BLaER1 treated with 17β-estradiol and CSF1 and Interleukin-3, amounts not matched to agents 10 nM and 100 nM (cell line): ENCODE results near the gene CASP3.
"Not testable (repeated sequence)": the region's sequence is repeated elsewhere in the genome, so short reads cannot be mapped to it uniquely, and the experiment has no call there.

Experiments
- H3K27ac ChIP-seq, 11 experiments: shearing (Covaris generic); formaldehyde crosslinking; 2 replicates each; pipeline ENCODE4 v1.8.1; 2022
- H3K27me3 ChIP-seq, 11 experiments: shearing (Covaris generic); formaldehyde crosslinking; 2 replicates each; pipeline ENCODE4 v1.8.1; 2022
- H3K36me3 ChIP-seq, 11 experiments: shearing (Covaris generic); formaldehyde crosslinking; 2 replicates each; pipeline ENCODE4 v1.8.1; 2022
- H3K4me1 ChIP-seq, 10 experiments: shearing (Covaris generic); formaldehyde crosslinking; 2 replicates each; pipeline ENCODE4 v1.8.1; 2022
- H3K4me2 ChIP-seq, 11 experiments: shearing (Covaris generic); formaldehyde crosslinking; 2 replicates each; pipeline ENCODE4 v1.8.1; 2022
- H3K4me3 ChIP-seq, 10 experiments: shearing (Covaris generic); formaldehyde crosslinking; 2 replicates each; pipeline ENCODE4 v1.8.1; 2022
- H3K9ac ChIP-seq, 11 experiments: shearing (Covaris generic); formaldehyde crosslinking; 2 replicates each; pipeline ENCODE4 v1.8.1; 2022
- H3K9me3 ChIP-seq, 11 experiments: shearing (Covaris generic); formaldehyde crosslinking; replicated peaks in 1 of 11; 2 replicates each; pipeline ENCODE4 v1.8.1; 2022
- H4K20me1 ChIP-seq, 11 experiments: shearing (Covaris generic); formaldehyde crosslinking; 2 replicates each; pipeline ENCODE4 v1.8.1; 2022
- Cebpa-rat ChIP-seq, 11 experiments: shearing (Covaris generic); IDR thresholded peaks; 2 replicates each; pipeline ENCODE4 v1.8.1; 2022

The CASP3 gene

DNA sequence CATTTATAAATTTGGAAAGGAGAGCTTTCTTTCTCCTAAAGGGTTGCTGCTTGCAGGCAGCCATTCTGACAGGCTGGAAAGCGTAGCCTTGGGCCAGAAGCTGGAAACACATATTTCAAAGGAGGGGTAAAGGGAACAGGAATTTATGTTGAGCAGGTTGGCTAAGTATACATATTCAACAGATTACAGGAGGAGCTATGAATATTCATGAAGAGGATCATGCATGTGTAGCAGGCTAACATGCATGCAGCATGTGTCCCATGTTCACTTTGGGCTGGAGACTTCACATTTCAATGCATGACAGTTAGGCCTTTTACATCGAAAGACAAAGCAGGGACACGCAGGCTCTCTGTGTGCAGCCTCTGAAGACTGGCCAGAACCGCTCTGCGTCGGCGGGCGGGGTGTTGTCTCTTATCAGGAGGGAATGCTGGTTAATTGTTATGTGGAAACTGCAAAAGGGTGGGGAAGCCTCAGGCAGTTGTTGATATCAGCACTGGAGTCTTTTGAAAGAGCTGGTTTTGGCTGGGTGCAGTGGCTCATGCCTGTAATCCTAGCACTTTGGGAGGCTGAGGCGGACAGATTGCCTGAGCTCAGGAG lies 31.5 kb downstream of the CASP3 start:
- Histone ChIP-seq H3K27me3 (no peaks in the 10 kb centered on the region), H3K36me3 (peaks cover 0 to 5% (median 0%) of the 10 kb centered on the region in 11 experiments; a peak in 2 of 22 replicates), H3K27ac (no peak overlapping the region), H3K9me3 (peaks cover 20 to 29% (median 26%) of the 10 kb centered on the region in 11 experiments), H3K4me2 (peak overlapping the region in 1 of 11 experiments; percentile 12; a peak in 2 of 22 replicates), H4K20me1 (no peaks in the 10 kb centered on the region), H3K4me1 (peaks cover 0 to 19% (median 0%) of the 10 kb centered on the region in 10 experiments; a peak in 3 of 20 replicates), H3K4me3 (no peak overlapping the region), H3K9ac (no peak overlapping the region)
- TF ChIP-seq Cebpa-rat (IDR thresholded peaks at IDR 0.05) = no peak

DNA sequence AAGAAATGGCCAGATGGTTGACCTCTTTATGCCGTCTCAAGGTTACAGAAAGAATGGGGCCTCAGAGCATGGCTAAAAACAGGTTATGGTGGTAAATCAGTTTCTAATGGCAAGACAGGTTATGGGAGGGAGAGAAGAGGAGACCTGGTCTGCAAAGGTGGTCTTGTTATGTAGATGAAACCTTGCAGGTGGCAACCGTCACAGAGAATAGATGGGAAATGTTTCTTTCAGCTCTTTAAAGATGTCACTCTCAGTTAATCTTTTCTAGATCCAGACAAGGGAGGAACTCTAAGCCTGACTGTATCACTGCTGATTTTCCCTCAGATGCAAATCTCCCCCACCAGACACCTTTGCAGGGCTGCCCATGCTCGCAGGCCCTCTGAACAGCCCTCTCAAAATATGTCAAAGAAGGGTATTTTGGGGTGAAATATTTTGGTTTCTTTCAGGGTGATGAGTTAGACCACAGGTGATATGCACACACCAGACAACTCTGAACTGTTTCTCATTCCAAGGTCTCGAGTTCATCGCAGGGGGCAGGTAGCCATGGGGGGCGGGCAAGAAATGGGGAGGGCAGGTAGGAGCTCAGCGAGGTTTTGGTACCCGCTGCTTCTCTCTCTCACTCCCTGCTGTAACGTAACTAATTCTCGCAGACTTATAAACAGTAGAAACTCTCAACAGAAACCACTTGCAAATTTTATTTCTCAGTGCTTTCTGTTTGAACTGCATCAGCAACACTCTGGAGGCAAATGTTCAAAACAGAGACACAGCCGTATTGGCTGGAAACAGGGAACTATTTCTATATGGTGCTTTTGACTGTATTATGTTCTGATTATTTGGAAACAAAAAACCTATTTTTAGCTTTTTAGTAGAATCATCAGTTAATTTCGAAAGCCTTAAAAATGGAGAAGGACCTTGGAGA lies 32.4 kb downstream of the CASP3 start:
- Histone ChIP-seq H3K4me1 (peaks cover 0 to 19% (median 0%) of the 10 kb centered on the region in 10 experiments; a peak in 3 of 20 replicates), H4K20me1 (no peaks in the 10 kb centered on the region), H3K4me3 (no peak overlapping the region), H3K4me2 (0 out of 22 replicates have a peak overlapping the region, but pooled peaks of 1 of the 11 experiments have one; percentile 12), H3K27ac (no peak overlapping the region), H3K9me3 (peaks cover 20 to 29% (median 26%) of the 10 kb centered on the region in 11 experiments), H3K27me3 (no peaks in the 10 kb centered on the region), H3K9ac (no peak overlapping the region), H3K36me3 (peaks cover 0 to 5% (median 0%) of the 10 kb centered on the region in 11 experiments; a peak in 2 of 22 replicates)
- no peak for TF ChIP-seq Cebpa-rat (IDR thresholded peaks at IDR 0.05)

DNA sequence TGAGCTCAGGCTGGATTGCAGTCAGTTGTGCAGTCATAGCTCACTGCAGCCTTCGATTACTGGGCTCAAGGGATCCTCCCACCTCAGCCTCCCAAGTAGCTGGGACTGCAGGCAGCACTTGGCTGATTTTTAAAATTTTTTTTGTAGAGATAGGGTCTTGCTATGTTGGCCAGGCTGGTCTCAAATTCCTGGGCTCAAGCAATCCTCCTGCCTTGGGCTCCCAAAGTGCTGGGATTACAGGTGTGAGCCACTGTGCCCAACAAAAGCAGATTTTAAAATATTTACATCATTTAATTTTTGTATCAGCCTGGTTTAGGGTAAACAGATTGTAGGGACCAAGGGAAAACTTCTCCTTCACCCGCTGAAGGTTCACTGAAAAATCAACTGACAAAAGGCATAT lies 33.1 kb downstream of the CASP3 start:
- H3K27ac ChIP-seq, H3K4me3 ChIP-seq, H3K9ac ChIP-seq, H3K36me3 ChIP-seq, H4K20me1 ChIP-seq, H3K27me3 ChIP-seq, H3K4me2 ChIP-seq: not testable (repeated sequence)
- Histone ChIP-seq H3K4me1 (peaks cover 0 to 19% (median 0%) of the 10 kb centered on the region in 10 experiments; a peak in 3 of 20 replicates), H3K9me3 (peaks cover 20 to 29% (median 26%) of the 10 kb centered on the region in 11 experiments)

GRCh38 chr4:184614509-184614908 lies 34.7 kb downstream of the CASP3 start:
- Histone ChIP-seq H3K27me3 (no peaks in the 10 kb centered on the region), H3K4me2 (no peak overlapping the region), H4K20me1 (no peaks in the 10 kb centered on the region), H3K4me1 (peaks cover 0 to 11% (median 0%) of the 10 kb centered on the region in 10 experiments; a peak in 3 of 20 replicates), H3K27ac (no peak overlapping the region), H3K4me3 (no peak overlapping the region), H3K9ac (no peak overlapping the region), H3K36me3 (peaks cover 0 to 5% (median 0%) of the 10 kb centered on the region in 11 experiments; a peak in 2 of 22 replicates), H3K9me3 (peaks cover 20 to 29% (median 26%) of the 10 kb centered on the region in 11 experiments)
- TF ChIP-seq Cebpa-rat (IDR thresholded peaks at IDR 0.05) = no peak

DNA sequence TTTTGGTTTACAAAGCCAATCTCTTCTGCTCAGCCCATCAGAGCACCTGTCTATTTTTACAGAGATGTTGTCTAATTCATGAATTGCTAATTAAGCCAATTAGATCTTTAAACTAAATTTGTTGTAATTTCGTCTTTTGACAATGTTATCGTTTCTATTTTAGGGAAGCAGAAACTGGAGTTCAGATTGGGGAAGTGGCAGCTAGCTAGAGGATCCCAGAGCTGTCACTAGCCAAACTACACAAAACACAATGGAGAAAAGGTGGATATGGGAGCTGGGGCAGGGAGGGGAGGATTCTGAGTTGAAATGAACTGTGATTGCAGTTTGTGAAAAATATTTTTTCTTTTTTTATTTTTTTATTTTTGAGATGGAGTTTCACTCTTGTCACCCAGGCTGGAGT lies 35.8 kb downstream of the CASP3 start:
- no peak for TF ChIP-seq Cebpa-rat (IDR thresholded peaks at IDR 0.05)
- H4K20me1 ChIP-seq = no peaks in the 10 kb centered on the region

DNA sequence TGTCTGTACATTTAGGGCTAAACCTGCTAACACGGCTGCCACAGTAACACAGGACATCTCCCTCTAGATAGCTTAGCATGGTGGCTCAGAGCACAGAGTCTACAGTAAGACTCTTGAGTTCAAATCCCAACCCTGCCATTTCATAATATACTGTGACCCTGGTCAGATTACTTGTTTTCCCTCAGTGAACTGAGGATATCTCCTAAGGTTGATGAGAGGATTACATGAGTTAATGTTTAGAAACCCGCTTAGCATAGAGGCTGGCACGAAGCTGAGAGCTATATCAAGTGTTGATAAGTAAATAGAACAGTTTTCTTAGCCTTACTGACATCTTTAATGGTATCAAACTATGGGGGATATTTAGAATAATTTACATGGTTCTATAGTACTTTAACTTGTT lies 37.2 kb downstream of the CASP3 start:
- Histone ChIP-seq H3K4me2 (no peak overlapping the region), H3K27ac (no peak overlapping the region), H3K4me1 (peaks cover 0 to 3% (median 0%) of the 10 kb centered on the region in 10 experiments; a peak in 1 of 20 replicates), H3K9ac (no peak overlapping the region), H4K20me1 (no peaks in the 10 kb centered on the region), H3K36me3 (peaks cover 0 to 5% (median 0%) of the 10 kb centered on the region in 11 experiments; a peak in 2 of 22 replicates), H3K9me3 (peaks cover 20 to 38% (median 26%) of the 10 kb centered on the region in 11 experiments), H3K4me3 (no peak overlapping the region), H3K27me3 (no peaks in the 10 kb centered on the region)
- no peak for TF ChIP-seq Cebpa-rat (IDR thresholded peaks at IDR 0.05)

More for the DNA sequence above, 35.8 kb downstream of the CASP3 start:
- H3K36me3 ChIP-seq = peaks cover 0 to 5% (median 0%) of the 10 kb centered on the region in 11 experiments; a peak in 2 of 22 replicates
- no peaks in the 10 kb centered on the region for H3K27me3 ChIP-seq
- peaks cover 20 to 29% (median 26%) of the 10 kb centered on the region in 11 experiments for H3K9me3 ChIP-seq
- H3K4me3 ChIP-seq = no peak overlapping the region
- peaks cover 0 to 11% (median 0%) of the 10 kb centered on the region in 10 experiments; a peak in 3 of 20 replicates for H3K4me1 ChIP-seq
- no peak overlapping the region for H3K27ac ChIP-seq
- H3K4me2 ChIP-seq = no peak overlapping the region
- no peak overlapping the region for H3K9ac ChIP-seq

DNA sequence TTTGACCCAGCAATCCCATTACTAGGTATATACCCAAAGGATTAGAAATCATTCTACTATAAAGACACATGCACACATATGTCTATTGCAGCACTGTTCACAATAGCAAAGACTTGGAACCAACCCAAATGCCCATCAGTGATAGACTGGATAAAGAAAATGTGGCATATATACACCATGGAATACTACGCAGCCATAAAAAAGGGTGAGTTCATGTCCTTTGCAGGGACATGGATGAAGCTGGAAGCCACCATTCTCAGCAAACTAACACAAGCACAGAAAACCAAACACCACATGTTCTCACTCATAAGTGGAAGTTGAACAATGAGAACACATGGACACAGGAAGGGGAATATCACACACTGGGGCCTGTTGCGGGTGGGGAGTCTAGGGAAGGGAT lies 41.8 kb downstream of the CASP3 start:
- not testable (repeated sequence) for H3K27me3 ChIP-seq, H3K36me3 ChIP-seq, H3K4me3 ChIP-seq, H3K27ac ChIP-seq, H3K4me1 ChIP-seq, H3K4me2 ChIP-seq, H3K9ac ChIP-seq, H4K20me1 ChIP-seq
- peaks cover 25 to 43% (median 35%) of the 10 kb centered on the region in 11 experiments for H3K9me3 ChIP-seq

- H3K9ac ChIP-seq, H3K36me3 ChIP-seq, H3K27ac ChIP-seq, H3K4me1 ChIP-seq, H4K20me1 ChIP-seq, H3K4me2 ChIP-seq, H3K4me3 ChIP-seq, H3K27me3 ChIP-seq: not testable (repeated sequence)
- peaks cover 25 to 51% (median 35%) of the 10 kb centered on the region in 11 experiments for H3K9me3 ChIP-seq
Observed at GRCh38 chr4:184602857-184603256, 46.4 kb downstream of the CASP3 start.

GRCh38 chr4:184600982-184601381 lies 48.3 kb downstream of the CASP3 start:
- H3K9me3 ChIP-seq = peaks cover 17 to 43% (median 28%) of the 10 kb centered on the region in 11 experiments
- H3K27ac ChIP-seq, H3K4me3 ChIP-seq, H3K36me3 ChIP-seq, H3K27me3 ChIP-seq, H3K9ac ChIP-seq, H4K20me1 ChIP-seq, H3K4me1 ChIP-seq, H3K4me2 ChIP-seq: not testable (repeated sequence)
